Neural cell (in vitro differentiated cells): Measurements from ENCODE around the gene S1PR5. TPM values are rescaled to one million over a fixed set of nuclear protein-coding genes. Genes with fewer than 3 reads are reported as not detected.

Source experiments
- H2AFZ ChIP-seq: fragments of 200-600, 300-800 bp; sonication (generic), shearing (Covaris generic); 2 replicates; pipeline ENCODE4 v1.6.0; 2014; ENCODE audit warnings: low read depth, mild to moderate bottlenecking, antibody characterized with exemption, low read length, moderate library complexity
- H3F3A ChIP-seq: fragments of 200-600 bp; shearing (Covaris generic); 2 replicates; pipeline ENCODE4 v1.6.1; 2016; ENCODE audit warnings: mild to moderate bottlenecking, moderate library complexity, mixed read lengths, antibody characterized with exemption, low read length; ENCODE audit not compliant: insufficient read depth, poor library complexity, severe bottlenecking
- H3K27ac ChIP-seq: fragments of 200-600, 300-800 bp; sonication (generic), shearing (Covaris generic); 2 replicates; pipeline ENCODE4 v1.5.1; 2014; ENCODE audit warnings: mild to moderate bottlenecking, low read length, moderate library complexity
- H3K27me3 ChIP-seq: fragments of 300-800, 200-600 bp; sonication (generic), shearing (Covaris generic); 2 replicates; pipeline ENCODE4 v1.6.0; 2014; ENCODE audit warnings: mild to moderate bottlenecking, low read depth, low read length, moderate library complexity; ENCODE audit not compliant: insufficient read depth
- H3K36me3 ChIP-seq: fragments of 300-800, 200-600 bp; sonication (generic), shearing (Covaris generic); 2 replicates; pipeline ENCODE4 v1.5.1; 2014; ENCODE audit warnings: mild to moderate bottlenecking, antibody characterized with exemption, low read length, moderate library complexity; ENCODE audit not compliant: insufficient read depth
- H3K4me2 ChIP-seq: fragments of 300-800, 200-600 bp; sonication (generic), shearing (Covaris generic); 2 replicates; pipeline ENCODE4 v1.6.0; 2014; ENCODE audit warnings: mild to moderate bottlenecking, low read length
- H3K4me3 ChIP-seq: fragments of 300-800, 200-600 bp; sonication (generic), shearing (Covaris generic); 2 replicates; pipeline ENCODE4 v1.5.1; 2014; ENCODE audit warnings: mild to moderate bottlenecking, low read length, moderate library complexity
- H3K79me2 ChIP-seq: fragments of 200-600 bp; shearing (Covaris generic); replicated peaks from 2 replicates; pipeline ENCODE4 v1.6.0; 2014; ENCODE audit warnings: mild to moderate bottlenecking, low read length, moderate library complexity; ENCODE audit not compliant: insufficient read depth
- H3K9ac ChIP-seq: fragments of 300-800, 200-600 bp; sonication (generic), shearing (Covaris generic); 2 replicates; pipeline ENCODE4 v1.6.1; 2016; ENCODE audit warnings: mild to moderate bottlenecking, low read length, mixed read lengths
- H3K9me2 ChIP-seq: fragments of 200-600 bp; shearing (Covaris generic); 2 replicates; pipeline ENCODE4 v1.6.1; 2016; ENCODE audit warnings: mild to moderate bottlenecking, low read length, mixed read lengths; ENCODE audit not compliant: insufficient read depth
- H3K9me3 ChIP-seq: fragments of 200-600, 300-800 bp; sonication (generic), shearing (Covaris generic); 2 replicates; pipeline ENCODE4 v1.6.1; 2016; ENCODE audit warnings: mild to moderate bottlenecking, mixed run types, low read length, moderate library complexity, mixed read lengths
- H4K20me1 ChIP-seq: fragments of 200-600 bp; shearing (Covaris generic); 2 replicates; pipeline ENCODE4 v1.6.1; 2016; ENCODE audit warnings: mild to moderate bottlenecking, mixed run types; ENCODE audit not compliant: insufficient read depth
- CTCF ChIP-seq: fragments of 450-650 bp; IDR thresholded peaks from 2 replicates; pipeline ENCODE4 v1.5.1; 2014; ENCODE audit warnings: antibody characterized with exemption, mild to moderate bottlenecking, moderate library complexity; ENCODE audit not compliant: poor library complexity, severe bottlenecking
- EP300 ChIP-seq: fragments of 450-650 bp; conservative IDR thresholded peaks from 2 replicates; pipeline ENCODE4 v1.6.1; 2014; ENCODE audit warnings: antibody characterized with exemption, mild to moderate bottlenecking, moderate library complexity; ENCODE audit not compliant: poor library complexity, severe bottlenecking
- MXI1 ChIP-seq: fragments of 450-650 bp; conservative IDR thresholded peaks from 2 replicates; pipeline ENCODE4 v1.6.1; 2014; ENCODE audit warnings: antibody characterized with exemption, mild to moderate bottlenecking; ENCODE audit not compliant: poor library complexity, severe bottlenecking
- POLR2AphosphoS5 ChIP-seq: IDR thresholded peaks from 2 replicates; pipeline ENCODE4 v1.6.1; 2012
- RAD21 ChIP-seq: fragments of 450-650 bp; conservative IDR thresholded peaks from 2 replicates; pipeline ENCODE4 v1.6.1; 2014; ENCODE audit warnings: antibody characterized with exemption, mild to moderate bottlenecking, moderate library complexity
- SMC3 ChIP-seq: fragments of 450-650 bp; conservative IDR thresholded peaks from 2 replicates; pipeline ENCODE4 v1.6.1; 2014; ENCODE audit warnings: antibody characterized with exemption, mild to moderate bottlenecking, moderate library complexity; ENCODE audit not compliant: poor library complexity
- TAF1 ChIP-seq: IDR thresholded peaks from 2 replicates; pipeline ENCODE4 v1.6.1; 2012; ENCODE audit warnings: low read depth
- polyA plus RNA-seq: library from polyadenylated mRNA; depleted of rRNA; stranded (reverse); fragments of >200 nt; gene quantifications from 2 replicates; pipeline ENCODE4 v1.2.3, GENCODE V29; 2014

Gene S1PR5
- polyA plus RNA-seq, 1 donor from 2014 or later: not detected

- Histone ChIP-seq H3K9ac (no peak overlapping the region), H3K4me3 (no peak overlapping the region), H4K20me1 (no peaks in the 10 kb centered on the region), H3K27ac (no peak overlapping the region), H3K36me3 (no peaks in the 10 kb centered on the region), H3K9me3 (no peaks in the 10 kb centered on the region), H3F3A (no peaks in the 10 kb centered on the region), H3K4me2 (no peak overlapping the region), H2AFZ (no peak overlapping the region), H3K9me2 (no peaks in the 10 kb centered on the region), H3K79me2 (no peaks in the 10 kb centered on the region), H3K27me3 (peaks cover 16% of the 10 kb centered on the region)
- no peak for TF ChIP-seq MXI1
- TF ChIP-seq EP300: no peak
- TF ChIP-seq POLR2AphosphoS5: no peak
- no peak for TF ChIP-seq SMC3
Observed at GRCh38 chr19:10508036-10508435, 9.2 kb downstream of the S1PR5 start.

DNA sequence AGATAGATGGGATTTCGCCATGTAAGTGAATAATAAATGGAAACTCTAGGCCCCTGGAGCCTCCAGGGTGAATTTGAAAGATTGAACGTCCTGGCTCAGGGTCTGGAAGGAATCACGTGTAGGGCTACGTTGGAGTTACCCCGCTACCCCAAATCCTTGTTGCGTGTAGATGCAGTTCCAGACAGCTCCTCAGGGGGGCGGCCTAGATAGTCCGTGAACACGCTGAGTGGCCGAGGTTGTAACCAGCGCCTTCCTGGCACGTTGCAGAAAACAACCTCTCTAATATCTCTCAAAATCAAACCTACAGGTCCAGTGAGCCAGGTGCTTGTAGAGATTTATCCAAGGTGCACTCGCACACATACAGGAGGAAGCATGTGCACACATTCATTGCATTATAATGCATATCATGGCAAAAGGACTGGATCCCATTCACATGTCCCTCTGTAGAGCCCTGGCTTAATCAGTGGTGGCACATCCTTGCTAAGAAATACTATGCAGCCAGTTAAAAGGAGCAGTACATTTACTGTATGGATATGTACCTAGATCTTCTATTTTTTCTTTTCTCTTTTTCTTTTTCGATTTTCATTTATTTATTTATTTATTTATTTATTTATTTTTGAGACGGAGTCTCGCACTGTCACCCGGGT, 11.5 kb downstream of the S1PR5 start:
- Histone ChIP-seq H3K9me2 (no peaks in the 10 kb centered on the region), H3K4me2 (no peak overlapping the region), H3K9me3 (no peaks in the 10 kb centered on the region), H3K36me3 (no peaks in the 10 kb centered on the region), H3K4me3 (no peak overlapping the region), H4K20me1 (no peaks in the 10 kb centered on the region), H2AFZ (no peak overlapping the region), H3K27me3 (no peaks in the 10 kb centered on the region), H3F3A (no peaks in the 10 kb centered on the region), H3K79me2 (peaks cover 9% of the 10 kb centered on the region), H3K27ac (no peak overlapping the region), H3K9ac (no peak overlapping the region)
- no peak for TF ChIP-seq POLR2AphosphoS5
- no peak for TF ChIP-seq MXI1
- peak; percentile 48 for TF ChIP-seq CTCF

DNA sequence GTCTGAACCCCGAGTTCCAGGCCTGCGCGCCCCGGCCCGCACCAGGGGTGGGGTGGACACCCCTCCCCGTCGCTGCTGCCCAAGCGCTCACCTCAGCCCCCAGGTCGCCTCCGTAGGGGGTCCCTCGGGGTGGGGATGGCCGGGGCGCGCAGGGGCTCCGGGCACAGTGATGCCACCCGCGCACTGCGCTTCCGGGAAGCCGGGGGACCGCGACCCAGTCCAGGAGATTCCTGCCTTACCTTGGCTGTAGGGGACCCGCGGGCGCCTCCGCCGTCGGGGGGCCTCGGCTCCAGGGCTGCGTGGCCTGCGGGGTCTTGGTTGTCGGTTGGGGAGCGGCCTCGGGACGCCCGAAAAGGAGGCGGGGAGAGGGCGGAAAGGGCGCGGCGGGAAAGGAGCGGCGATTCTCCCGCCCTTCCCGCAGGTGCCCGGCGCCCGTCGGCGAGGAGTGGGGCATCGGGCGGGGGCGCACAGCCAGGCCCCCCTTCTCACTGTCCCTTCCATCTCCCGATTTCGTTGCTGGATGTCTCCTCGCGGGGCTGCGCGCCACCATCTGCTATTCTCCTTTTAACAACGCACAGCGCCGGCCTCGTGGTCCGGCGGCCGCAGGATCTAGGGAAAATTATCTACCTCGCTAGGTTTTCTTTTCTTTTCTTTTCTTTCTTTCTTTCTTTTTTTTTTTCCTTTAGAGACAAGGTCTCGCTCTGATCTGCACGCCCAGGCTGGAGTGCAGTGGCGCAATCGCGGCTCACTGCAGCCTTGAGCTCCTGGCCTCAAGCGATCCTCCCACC, 14.1 kb downstream of the S1PR5 start, which contains the start of gene KEAP1:
Gene KEAP1 (minus strand): TSS at position 355 of the 788 bp plus-strand sequence. CDS start 3,323 bp downstream, outside the sequence.
- Histone ChIP-seq H3K9me3 (no peaks in the 10 kb centered on the region), H3F3A (no peaks in the 10 kb centered on the region), H3K79me2 (peaks cover 9% of the 10 kb centered on the region), H3K9me2 (no peaks in the 10 kb centered on the region), H3K27me3 (no peaks in the 10 kb centered on the region), H3K27ac (peak within 1 kb of the TSS; percentile 58), H4K20me1 (no peaks in the 10 kb centered on the region), H3K4me2 (peak within 1 kb of the TSS; percentile 82), H2AFZ (peak within 1 kb of the TSS; percentile 93), H3K36me3 (no peaks in the 10 kb centered on the region), H3K9ac (peak within 1 kb of the TSS; percentile 87), H3K4me3 (peak within 1 kb of the TSS; percentile 95)
- TF ChIP-seq RAD21: no peak
- no peak for TF ChIP-seq POLR2AphosphoS5
- TF ChIP-seq CTCF: no peak
- no peak for TF ChIP-seq EP300
- no peak for TF ChIP-seq SMC3
- no peak for TF ChIP-seq TAF1
